ENCODE data around the gene SNRPD3. TPM values are rescaled to one million over a fixed set of nuclear protein-coding genes. Genes with fewer than 3 reads are reported as not detected.

The SNRPD3 gene
- total and polyA plus RNA-seq, 5 donors = 63.4 to 109 (median 70.9) TPM

GRCh38 chr22:24571266-24571665 is 15.5 kb downstream of the SNRPD3 start:
- intact Hi-C loops (cut with DNase I) = no loop called here
- Histone ChIP-seq H3K27ac (ENCODE audit: low read length) (no peak overlapping the region), H3K4me3 (ENCODE audit: low read length) (no peak overlapping the region), H3K9me3 (ENCODE audit: control insufficient read depth, low read length) (no peaks in the 10 kb centered on the region), H3K27me3 (ENCODE audit: control insufficient read depth, insufficient read depth) (no peaks in the 10 kb centered on the region), H3K4me1 (ENCODE audit: control insufficient read depth, insufficient read depth, low read length) (no peaks in the 10 kb centered on the region)
- 85% methylated on average over 7 of the region's 7 CpGs for WGBS
- ATAC-seq (no peak), DNase-seq (no peak)

GRCh38 chr22:24576778-24577177 is 21.0 kb downstream of the SNRPD3 start:
- no peak for DNase-seq
- intact Hi-C loops (cut with DNase I) = no loop called here
- Histone ChIP-seq H3K9me3 (ENCODE audit: control insufficient read depth, low read length) (no peaks in the 10 kb centered on the region), H3K4me1 (ENCODE audit: control insufficient read depth, insufficient read depth, low read length) (no peaks in the 10 kb centered on the region), H3K27me3 (ENCODE audit: control insufficient read depth, insufficient read depth) (no peaks in the 10 kb centered on the region), H3K27ac (ENCODE audit: low read length) (no peak overlapping the region), H3K4me3 (ENCODE audit: low read length) (no peak overlapping the region)
- ATAC-seq = no peak
- 86% methylated on average over 1 of the region's 1 CpG for WGBS

GRCh38 chr22:24578355-24579257 is 22.8 kb downstream of the SNRPD3 start:
- no peak for DNase-seq
- WGBS = 80% methylated on average over 8 of the region's 8 CpGs
- H3K27me3 ChIP-seq (ENCODE audit: control insufficient read depth, insufficient read depth) = no peaks in the 10 kb centered on the region
- H3K4me3 ChIP-seq (ENCODE audit: low read length) = no peak overlapping the region
- no peak for ATAC-seq
- H3K4me1 ChIP-seq (ENCODE audit: control insufficient read depth, insufficient read depth, low read length) = no peaks in the 10 kb centered on the region
- intact Hi-C loops (cut with DNase I) = no loop called here
- no peaks in the 10 kb centered on the region for H3K9me3 ChIP-seq (ENCODE audit: control insufficient read depth, low read length)
- H3K27ac ChIP-seq (ENCODE audit: low read length) = no peak overlapping the region

GRCh38 chr22:24579258-24579601 is 23.4 kb downstream of the SNRPD3 start:
- no peak overlapping the region for H3K27ac ChIP-seq (ENCODE audit: low read length)
- no peak overlapping the region for H3K4me3 ChIP-seq (ENCODE audit: low read length)

GRCh38 chr22:24580276-24580675 is 24.5 kb downstream of the SNRPD3 start:
- ATAC-seq (no peak), DNase-seq (no peak)
- WGBS = 87% methylated on average over 2 of the region's 2 CpGs
- Histone ChIP-seq H3K27me3 (ENCODE audit: control insufficient read depth, insufficient read depth) (no peaks in the 10 kb centered on the region), H3K27ac (ENCODE audit: low read length) (no peak overlapping the region), H3K4me3 (ENCODE audit: low read length) (no peak overlapping the region), H3K9me3 (ENCODE audit: control insufficient read depth, low read length) (no peaks in the 10 kb centered on the region), H3K4me1 (ENCODE audit: control insufficient read depth, insufficient read depth, low read length) (no peaks in the 10 kb centered on the region)
- intact Hi-C loops (cut with DNase I) = no loop called here

More at GRCh38 chr22:24579258-24579601, 23.4 kb downstream of the SNRPD3 start:
- intact Hi-C loops (cut with DNase I) = no loop called here
- H3K4me1 ChIP-seq (ENCODE audit: control insufficient read depth, insufficient read depth, low read length) = no peaks in the 10 kb centered on the region
- WGBS = 84% methylated on average over 1 of the region's 1 CpG
- no peak for ATAC-seq
- no peaks in the 10 kb centered on the region for H3K9me3 ChIP-seq (ENCODE audit: control insufficient read depth, low read length)
- H3K27me3 ChIP-seq (ENCODE audit: control insufficient read depth, insufficient read depth) = no peaks in the 10 kb centered on the region
- DNase-seq = no peak

GRCh38 chr22:24582056-24582814 is 26.4 kb downstream of the SNRPD3 start:
- DNase-seq = peak; percentile 72 to 87 (median 78)
- no peak for ATAC-seq
- 82% methylated on average over 12 of the region's 12 CpGs for whole genome bisulfite sequencing
- no peak overlapping the region for H3K4me3 ChIP-seq (ENCODE audit: low read length)
- no peaks in the 10 kb centered on the region for H3K4me1 ChIP-seq (ENCODE audit: control insufficient read depth, insufficient read depth, low read length)
- no peak overlapping the region for H3K27ac ChIP-seq (ENCODE audit: low read length)
- no peaks in the 10 kb centered on the region for H3K27me3 ChIP-seq (ENCODE audit: control insufficient read depth, insufficient read depth)
- H3K9me3 ChIP-seq (ENCODE audit: control insufficient read depth, low read length) = no peaks in the 10 kb centered on the region
- intact Hi-C loops (cut with DNase I) = no loop called here

- Histone ChIP-seq H3K9me3 (ENCODE audit: control insufficient read depth, low read length) (no peaks in the 10 kb centered on the region), H3K4me1 (ENCODE audit: control insufficient read depth, insufficient read depth, low read length) (no peaks in the 10 kb centered on the region), H3K27ac (ENCODE audit: low read length) (peak overlapping the region; percentile 61), H3K27me3 (ENCODE audit: control insufficient read depth, insufficient read depth) (no peaks in the 10 kb centered on the region), H3K4me3 (ENCODE audit: low read length) (no peak overlapping the region)
- peak; percentile 61 to 89 (median 72) for DNase-seq
- intact Hi-C loops (cut with DNase I) = no loop called here
- peak; percentile 64 to 73 for ATAC-seq
- 31% methylated on average over 19 of the region's 19 CpGs for WGBS
Measured at GRCh38 chr22:24583221-24584165, 27.7 kb downstream of the SNRPD3 start.

GRCh38 chr22:24584166-24584790 is 28.5 kb downstream of the SNRPD3 start:
- no peak overlapping the region for H3K4me3 ChIP-seq (ENCODE audit: low read length)
- ATAC-seq = peak in 1 of 2 donors; percentile 17

GRCh38 chr22:24584871-24585411 is 29.1 kb downstream of the SNRPD3 start:
- intact Hi-C loops (cut with DNase I) = no loop called here
- H3K4me1 ChIP-seq (ENCODE audit: control insufficient read depth, insufficient read depth, low read length) = no peaks in the 10 kb centered on the region
- no peaks in the 10 kb centered on the region for H3K9me3 ChIP-seq (ENCODE audit: control insufficient read depth, low read length)
- H3K4me3 ChIP-seq (ENCODE audit: low read length) = no peak overlapping the region
- 78% methylated on average over 10 of the region's 10 CpGs for WGBS
- H3K27me3 ChIP-seq (ENCODE audit: control insufficient read depth, insufficient read depth) = no peaks in the 10 kb centered on the region
- ATAC-seq = peak in 1 of 2 donors; percentile 11
- no peak overlapping the region for H3K27ac ChIP-seq (ENCODE audit: low read length)
- peak in 1 of 3 donors; percentile 68 for DNase-seq

More at GRCh38 chr22:24584166-24584790, 28.5 kb downstream of the SNRPD3 start:
- Histone ChIP-seq H3K9me3 (ENCODE audit: control insufficient read depth, low read length) (no peaks in the 10 kb centered on the region), H3K4me1 (ENCODE audit: control insufficient read depth, insufficient read depth, low read length) (no peaks in the 10 kb centered on the region), H3K27ac (ENCODE audit: low read length) (peak overlapping the region; percentile 61), H3K27me3 (ENCODE audit: control insufficient read depth, insufficient read depth) (no peaks in the 10 kb centered on the region)
- 62% methylated on average over 5 of the region's 5 CpGs for WGBS
- DNase-seq = no peak
- intact Hi-C loops (cut with DNase I) = no loop called here

GRCh38 chr22:24585461-24585860 is 29.7 kb downstream of the SNRPD3 start:
- no peak overlapping the region for H3K4me3 ChIP-seq (ENCODE audit: low read length)
- H3K27me3 ChIP-seq (ENCODE audit: control insufficient read depth, insufficient read depth) = no peaks in the 10 kb centered on the region
- intact Hi-C loops (cut with DNase I) = no loop called here
- no peaks in the 10 kb centered on the region for H3K9me3 ChIP-seq (ENCODE audit: control insufficient read depth, low read length)
- H3K4me1 ChIP-seq (ENCODE audit: control insufficient read depth, insufficient read depth, low read length) = no peaks in the 10 kb centered on the region
- ATAC-seq (no peak), DNase-seq (no peak)
- 94% methylated on average over 3 of the region's 3 CpGs for WGBS
- H3K27ac ChIP-seq (ENCODE audit: low read length) = no peak overlapping the region

Measured in right cardiac atrium (tissue), 5 donors.